Neural cell (in vitro differentiated cells): ENCODE measurements around the gene ATP1A4. TPM values are rescaled to one million over a fixed set of nuclear protein-coding genes. Genes with fewer than 3 reads are reported as not detected.

Source experiments
- polyA plus RNA-seq: library from polyadenylated mRNA; depleted of rRNA; stranded (reverse); fragments of >200 nt; gene quantifications from 2 replicates; pipeline ENCODE4 v1.2.3, GENCODE V29; 2014

The ATP1A4 gene
- polyA plus RNA-seq, 1 donor from 2014 or later: not detected

Other genes with a start within 250 kb of the ATP1A4 start
- 0.52 and 0.90 TPM in 2 replicates for gene TAGLN2, start 226.1 kb upstream of the ATP1A4 start, polyA plus RNA-seq
- 10.7 and 11.8 TPM in 2 replicates for gene IGSF9, start 206.0 kb upstream of the ATP1A4 start, polyA plus RNA-seq
- gene SLAMF9, start 197.4 kb upstream of the ATP1A4 start, polyA plus RNA-seq: not detected in 2 replicates
- 3.4 and 3.8 TPM in 2 replicates for gene PIGM, start 119.6 kb upstream of the ATP1A4 start, polyA plus RNA-seq
- not detected in 2 replicates for gene KCNJ10, start 81.4 kb upstream of the ATP1A4 start, polyA plus RNA-seq
- 8.0 and 9.8 TPM in 2 replicates for gene KCNJ9, start 70.1 kb upstream of the ATP1A4 start, polyA plus RNA-seq
- gene IGSF8, start 53.0 kb upstream of the ATP1A4 start, polyA plus RNA-seq: 26.9 and 27.3 TPM in 2 replicates
- gene ATP1A2, start 35.8 kb upstream of the ATP1A4 start, polyA plus RNA-seq: 0.12 and 0.14 TPM in 2 replicates
- not detected in 2 replicates for gene CASQ1, start 39.0 kb downstream of the ATP1A4 start, polyA plus RNA-seq
- 46.4 and 51.9 TPM in 2 replicates for gene PEA15, start 53.8 kb downstream of the ATP1A4 start, polyA plus RNA-seq
- gene DCAF8, start 110.9 kb downstream of the ATP1A4 start, polyA plus RNA-seq: 153 TPM in 2 replicates
- gene PEX19, start 133.5 kb downstream of the ATP1A4 start, polyA plus RNA-seq: 37.7 and 51.6 TPM in 2 replicates
- 75.0 and 75.6 TPM in 2 replicates for gene COPA, start 191.6 kb downstream of the ATP1A4 start, polyA plus RNA-seq
- gene NCSTN, start 191.8 kb downstream of the ATP1A4 start, polyA plus RNA-seq: 21.0 and 26.8 TPM in 2 replicates
- gene NHLH1, start 215.5 kb downstream of the ATP1A4 start, polyA plus RNA-seq: 0.11 and 0.90 TPM in 2 replicates
- gene VANGL2, start 249.0 kb downstream of the ATP1A4 start, polyA plus RNA-seq: 22.6 and 34.0 TPM in 2 replicates